Kidney tubule cell (primary cell): Measurements from ENCODE around the gene KDM3A.

ENCODE experiments used
- DNase-seq: peaks from one replicate; pipeline ENCODE4 v3.0.0-alpha.2; 2018; ENCODE audit warnings: low spot score

Gene KDM3A

DNA sequence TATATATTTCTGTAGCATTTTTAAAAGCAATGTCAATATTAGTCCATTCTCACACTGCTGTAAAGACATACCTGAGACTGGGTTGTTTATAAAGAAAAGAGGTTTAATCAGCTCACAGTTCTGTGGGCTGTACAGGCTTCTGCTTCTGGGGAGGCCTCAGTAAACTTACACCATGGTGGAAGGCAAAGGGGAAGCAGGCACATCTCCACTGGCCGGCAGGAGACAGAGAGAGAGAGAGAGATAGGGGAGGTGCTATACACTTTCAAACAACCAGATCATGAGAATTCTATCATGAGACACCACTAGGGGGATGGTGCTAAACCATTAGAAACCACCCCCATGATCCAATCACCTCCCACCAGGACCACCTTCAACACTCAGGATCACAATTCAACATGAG, 79.0 kb downstream of the KDM3A start:
- DNase-seq: no peak

GRCh38 chr2:86521922-86522321, 80.8 kb downstream of the KDM3A start:
- no peak for DNase-seq

DNA sequence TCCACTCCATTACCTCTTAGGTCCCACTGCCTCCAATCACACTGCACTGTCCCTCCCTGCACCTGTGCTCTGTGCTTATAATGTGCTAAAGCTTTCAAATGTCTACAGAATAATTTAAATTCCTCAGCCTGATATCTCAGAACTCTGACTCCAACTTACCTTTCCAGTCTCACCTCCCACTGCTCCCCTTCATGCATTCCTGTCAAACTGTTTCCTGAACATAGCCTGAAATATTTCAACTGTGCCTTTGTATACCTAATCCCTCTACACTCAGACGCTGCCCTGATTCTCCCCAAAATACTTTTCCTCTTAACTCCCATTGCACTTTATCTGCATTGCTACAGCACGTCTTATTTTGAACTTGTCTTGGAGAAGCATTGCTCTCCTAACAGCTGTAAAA, 81.5 kb downstream of the KDM3A start:
- DNase-seq: no peak

DNA sequence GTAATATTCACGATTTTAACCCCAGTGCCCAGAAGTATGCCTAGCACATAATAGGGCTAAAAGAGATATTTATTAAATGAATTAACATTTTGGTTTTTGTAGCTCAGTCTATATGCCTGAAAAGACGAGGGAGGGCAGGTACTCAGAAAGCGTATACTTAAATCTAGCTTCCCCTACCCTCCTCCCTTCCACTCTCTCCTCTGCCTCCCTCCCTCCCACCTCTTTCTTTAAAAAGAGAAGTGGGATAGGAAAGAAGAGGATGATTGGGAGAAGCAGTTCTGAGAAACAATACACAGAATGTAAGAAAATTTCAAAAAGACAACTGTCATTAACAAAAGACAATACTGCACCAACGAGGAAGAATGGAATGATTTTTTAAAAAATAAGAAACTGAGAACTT, 82.3 kb downstream of the KDM3A start:
- DNase-seq: no peak

- no peak for DNase-seq
These were observed 84.5 kb downstream of the KDM3A start for GRCh38 chr2:86525421-86526340.

DNA sequence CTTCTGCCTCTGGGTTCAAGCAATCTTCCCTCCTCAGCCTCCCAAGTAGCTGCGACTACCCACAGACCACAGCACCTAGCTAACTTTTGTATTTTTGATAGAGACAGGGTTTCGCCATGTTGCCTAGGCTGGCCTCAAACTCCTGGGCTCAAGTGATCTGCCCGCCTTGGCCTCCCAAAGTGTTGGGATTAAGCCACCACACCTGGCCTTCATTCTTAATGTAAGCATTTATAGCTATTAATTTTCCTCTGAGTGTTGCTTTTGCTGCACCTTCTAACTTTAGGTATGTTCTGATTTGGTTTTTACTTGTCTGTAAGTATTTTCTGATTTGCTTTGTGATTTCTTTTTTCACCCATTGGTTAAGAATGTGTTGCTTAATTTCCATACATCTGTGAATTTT, 92.4 kb downstream of the KDM3A start:
- no peak for DNase-seq

DNA sequence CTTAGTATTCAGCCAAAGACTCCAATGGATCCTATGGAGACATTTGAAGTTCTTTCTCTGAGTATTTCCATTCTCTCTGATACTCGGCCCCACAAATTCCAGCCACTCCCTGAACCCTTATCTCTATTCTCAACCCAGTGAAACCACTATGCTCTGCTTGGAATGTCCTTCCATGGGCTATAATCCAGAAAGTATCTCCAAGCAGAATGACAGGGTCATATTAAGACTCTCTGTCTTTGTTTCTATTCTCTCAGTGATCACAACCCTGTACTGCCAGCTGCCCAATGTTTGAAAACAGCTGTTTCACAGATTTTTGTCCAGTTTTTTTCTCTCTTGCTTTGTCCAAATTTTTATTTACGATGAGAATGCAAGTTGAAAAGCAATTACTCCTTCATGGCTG, 100.2 kb downstream of the KDM3A start:
- DNase-seq: no peak
